NCI-H1417 treated with DMSO at 0.1 percent for 48 hours (cell line): ENCODE measurements around the gene C2orf72.
"Not testable (repeated sequence)": the region's sequence is repeated elsewhere in the genome, so short reads cannot be mapped to it uniquely, and the experiment has no call there.

ENCODE experiments used
- DNase-seq: peaks from one replicate; lab custom pipeline; 2025; lab: John Stamatoyannopoulos, UW

The C2orf72 gene

GRCh38 chr2:231046916-231047273 is 9.6 kb downstream of the C2orf72 start:
- DNase-seq, result no peak

- DNase-seq, result no peak
Measured at GRCh38 chr2:231047274-231047922, 10.1 kb downstream of the C2orf72 start.

GRCh38 chr2:231047923-231048915 is 10.9 kb downstream of the C2orf72 start:
- DNase-seq, result no peak

GRCh38 chr2:231049286-231050017 is 12.1 kb downstream of the C2orf72 start:
- no peak for DNase-seq

- DNase-seq, result no peak
Measured at GRCh38 chr2:231050018-231050901, 12.9 kb downstream of the C2orf72 start.

- no peak for DNase-seq
Measured at GRCh38 chr2:231051116-231051515, 13.8 kb downstream of the C2orf72 start.

- DNase-seq, result peak; percentile 58
Measured at GRCh38 chr2:231052494-231053451, 15.4 kb downstream of the C2orf72 start.

GRCh38 chr2:231053846-231054245 is 16.5 kb downstream of the C2orf72 start:
- DNase-seq, result no peak

GRCh38 chr2:231056453-231057416 is 19.4 kb downstream of the C2orf72 start, which contains the start of gene PSMD1:
Gene PSMD1, plus strand, starts transcription at chr2:231056867. Its CDS starts 159 bp downstream, at chr2:231057026.
- peak; percentile 46 for DNase-seq

- DNase-seq, result no peak
Measured at GRCh38 chr2:231057590-231057989, 20.3 kb downstream of the C2orf72 start.

GRCh38 chr2:231058761-231059550 is 21.6 kb downstream of the C2orf72 start:
- no peak for DNase-seq

GRCh38 chr2:231059756-231060155 is 22.4 kb downstream of the C2orf72 start:
- DNase-seq, result no peak

GRCh38 chr2:231062776-231063175 is 25.5 kb downstream of the C2orf72 start:
- no peak for DNase-seq

GRCh38 chr2:231063347-231063746 is 26.0 kb downstream of the C2orf72 start:
- no peak for DNase-seq

GRCh38 chr2:231065966-231066365 is 28.6 kb downstream of the C2orf72 start:
- no peak for DNase-seq

- DNase-seq, result not testable (repeated sequence)
Measured at GRCh38 chr2:231067531-231067930, 30.2 kb downstream of the C2orf72 start.

GRCh38 chr2:231068525-231069222 is 31.4 kb downstream of the C2orf72 start:
- no peak for DNase-seq
